Activated T-cell treated with anti-CD3 and anti-CD28 coated beads, Interleukin-2, amount 50 U/mL, for 72 hours (primary cell): Measurements from ENCODE around the gene SYCP3. TPM values are rescaled to one million over a fixed set of nuclear protein-coding genes. Genes with fewer than 3 reads are reported as not detected.

Source experiments
- ATAC-seq, 2 donors: fragments of 150-1000 bp; cut with Tn5 transposase; replicated peaks in 1 of 2; 2 replicates each; pipeline ENCODE4 v1.10.0; 2021; ENCODE audit warnings: moderate library complexity in 2 of 2, mild to moderate bottlenecking in 1 of 2
- DNase-seq, 2 donors: peaks; one replicate each; pipeline ENCODE4 v3.0.0; 2021 to 2022; ENCODE audit warnings: mixed read lengths in 1 of 2
- H3K27ac Mint-ChIP-seq: one replicate; pipeline ENCODE4 v1.8.0; 2022; ENCODE audit warnings: mild to moderate bottlenecking, moderate library complexity, mixed read lengths
- H3K27me3 Mint-ChIP-seq: one replicate; pipeline ENCODE4 v1.8.0; 2022; ENCODE audit warnings: low read depth, mixed read lengths
- H3K36me3 Mint-ChIP-seq, 2 donors: one replicate each; pipeline ENCODE4 v1.8.0; 2022; ENCODE audit warnings: mixed read lengths in 2 of 2, mild to moderate bottlenecking in 1 of 2; ENCODE audit not compliant: insufficient read depth in 2 of 2
- H3K4me1 Mint-ChIP-seq: one replicate; pipeline ENCODE4 v1.8.0; 2022; ENCODE audit warnings: low read depth, mixed read lengths
- H3K4me3 Mint-ChIP-seq, 2 donors: one replicate each; pipeline ENCODE4 v1.8.0; 2022; ENCODE audit warnings: mild to moderate bottlenecking in 2 of 2, mixed read lengths in 2 of 2, moderate library complexity in 2 of 2
- H3K9me3 Mint-ChIP-seq, 2 donors: one replicate each; pipeline ENCODE4 v1.8.0; 2022; ENCODE audit warnings: mixed read lengths in 2 of 2
- total RNA-seq, 2 donors: library from RNA; stranded (reverse); gene quantifications; one replicate each; pipeline ENCODE4 v1.2.3, GENCODE V29; 2022

Gene SYCP3
- total RNA-seq, 2 donors from 2014 or later, result 0.30 to 0.91 TPM

DNA sequence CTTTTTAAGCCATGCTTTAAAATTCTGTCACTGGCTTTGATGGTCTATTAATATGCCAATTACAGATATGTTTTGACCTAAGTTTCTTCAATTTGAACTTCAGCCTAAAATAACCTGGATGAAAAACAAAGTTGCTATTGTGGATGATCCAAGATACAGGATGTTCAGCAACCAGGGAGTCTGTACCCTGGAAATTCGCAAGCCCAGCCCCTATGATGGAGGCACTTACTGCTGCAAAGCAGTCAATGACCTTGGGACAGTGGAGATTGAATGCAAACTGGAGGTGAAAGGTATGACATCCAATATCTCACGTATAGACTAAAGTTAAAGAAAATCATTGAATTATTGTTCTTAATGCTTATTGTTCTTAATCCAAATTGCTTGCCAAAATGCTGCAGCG, 59.0 kb downstream of the SYCP3 start:
- no peak for DNase-seq
- Mint-ChIP-seq H3K4me1 (no peaks in the 10 kb centered on the region), H3K4me3 (no peak overlapping the region), H3K9me3 (no peaks in the 10 kb centered on the region), H3K27ac (no peak overlapping the region), H3K36me3 (no peaks in the 10 kb centered on the region), H3K27me3 (peaks cover 5% of the 10 kb centered on the region)
- no peak for ATAC-seq

Other genes starting within 250 kb of the SYCP3 start
- gene MYBPC1, start 144.5 kb downstream of the SYCP3 start, total RNA-seq, result not detected
- 10 to 100 TPM; 20.2 to 24.6 TPM for gene CHPT1, start 41.8 kb downstream of the SYCP3 start, total RNA-seq
- gene GNPTAB, start 91.5 kb upstream of the SYCP3 start, total RNA-seq, result 10 to 100 TPM; 32.3 to 44.3 TPM
- 1 to 10 TPM; 6.4 to 9.9 TPM for gene DRAM1, start 138.1 kb upstream of the SYCP3 start, total RNA-seq